GM20431 (cell line): Measurements from ENCODE around the gene GPR82.
"Not testable (repeated sequence)": the region's sequence is repeated elsewhere in the genome, so short reads cannot be mapped to it uniquely, and the experiment has no call there.

Experiments
- in situ Hi-C: fragments of 300-500 bp; cut with MseI, MboI; formaldehyde crosslinking; loops from one replicate; pipeline ENCODE4 v1.15.0; 2020; ENCODE audit warnings: low sequenced_read_pairs; ENCODE audit not compliant: unreplicated experiment

Gene GPR82, protein sequence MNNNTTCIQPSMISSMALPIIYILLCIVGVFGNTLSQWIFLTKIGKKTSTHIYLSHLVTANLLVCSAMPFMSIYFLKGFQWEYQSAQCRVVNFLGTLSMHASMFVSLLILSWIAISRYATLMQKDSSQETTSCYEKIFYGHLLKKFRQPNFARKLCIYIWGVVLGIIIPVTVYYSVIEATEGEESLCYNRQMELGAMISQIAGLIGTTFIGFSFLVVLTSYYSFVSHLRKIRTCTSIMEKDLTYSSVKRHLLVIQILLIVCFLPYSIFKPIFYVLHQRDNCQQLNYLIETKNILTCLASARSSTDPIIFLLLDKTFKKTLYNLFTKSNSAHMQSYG

DNA sequence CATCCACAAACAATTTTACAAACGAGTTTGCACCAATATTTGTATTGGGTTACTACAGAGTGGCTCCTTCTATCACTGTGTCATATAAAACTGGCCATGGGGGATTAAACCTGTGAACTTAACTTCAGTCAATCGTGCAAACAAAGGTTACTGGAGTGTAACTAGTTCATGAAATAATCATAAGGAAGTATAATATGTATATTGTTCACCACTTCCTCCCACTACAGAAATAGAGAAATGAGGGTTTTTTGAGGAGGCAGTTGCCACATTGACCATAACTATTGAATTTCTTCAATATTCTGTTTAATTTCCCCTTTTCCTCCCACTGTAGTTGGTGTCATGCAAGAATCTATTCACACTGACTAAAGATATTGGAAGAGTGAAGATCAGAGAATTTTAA lies at the start of gene GPR82:
TSS of gene GPR82 (plus strand) at position 356 of the 400 bp plus-strand sequence. CDS start 2,846 bp downstream, outside the sequence.
- in situ Hi-C loops, result no loop called here

DNA sequence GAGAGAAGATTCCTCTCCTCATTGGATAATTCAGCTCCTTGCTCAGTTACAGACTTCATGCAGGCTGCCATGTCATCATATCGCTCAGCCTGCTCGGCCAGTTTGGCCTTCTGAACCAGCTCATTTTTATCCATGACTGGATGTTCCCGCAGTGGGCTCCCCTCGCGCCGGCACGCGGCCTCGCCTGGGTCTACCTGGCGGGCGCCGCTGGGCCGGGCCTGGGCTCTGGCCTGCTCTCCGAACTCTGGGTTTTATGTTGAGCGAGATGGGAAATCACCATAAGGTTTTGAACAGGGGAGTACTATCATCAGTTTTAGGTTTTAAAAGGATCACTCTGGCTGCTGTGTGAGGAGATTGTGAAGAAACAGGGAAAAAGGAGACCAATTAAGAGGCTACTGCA lies 47.6 kb upstream of the GPR82 start:
- in situ Hi-C loops, result not testable (repeated sequence)

GRCh38 chrX:41677183-41678060 lies 46.6 kb upstream of the GPR82 start:
- in situ Hi-C loops, result no loop called here

DNA sequence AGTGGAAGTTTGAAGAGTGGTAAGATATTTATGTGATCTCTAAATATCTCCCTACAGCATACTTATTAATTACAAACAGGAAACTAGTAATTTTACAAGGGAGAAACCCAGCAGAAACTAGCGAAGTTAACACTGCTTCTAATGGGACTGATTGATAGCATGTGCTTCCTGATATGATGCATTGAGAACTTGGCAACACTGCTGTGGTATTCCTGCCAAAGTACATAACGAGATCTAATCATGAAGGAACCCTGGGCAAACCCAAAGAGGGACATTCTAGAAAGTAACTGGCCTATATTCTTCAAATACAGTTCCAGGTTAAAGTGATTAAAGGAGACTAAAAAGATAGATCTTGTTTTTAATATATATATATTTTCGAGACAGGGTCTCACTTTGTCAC lies 39.8 kb upstream of the GPR82 start:
- in situ Hi-C loops, result no loop called here

DNA sequence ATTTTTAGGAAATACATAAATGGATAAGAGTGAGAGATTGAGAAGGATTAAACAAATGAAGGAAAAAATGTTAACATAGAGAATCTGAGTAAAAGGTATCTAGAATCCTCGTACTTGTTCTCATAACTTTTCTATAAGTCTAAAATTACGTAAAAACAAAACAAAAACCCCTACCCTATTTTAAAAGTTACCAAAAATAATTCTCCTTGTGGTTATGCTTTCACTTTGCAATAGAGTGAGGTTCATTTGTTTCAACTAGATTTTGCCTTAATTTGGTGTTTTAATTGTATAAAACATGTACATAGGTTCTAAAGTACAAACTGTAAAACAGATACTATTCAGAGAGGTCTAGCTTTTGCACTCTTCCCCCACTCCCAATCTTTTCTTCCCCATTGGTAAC lies 39.0 kb upstream of the GPR82 start:
- in situ Hi-C loops, result no loop called here

GRCh38 chrX:41686788-41687187 lies 37.2 kb upstream of the GPR82 start:
- in situ Hi-C loops, result no loop called here

GRCh38 chrX:41688156-41688555 lies 35.8 kb upstream of the GPR82 start:
- in situ Hi-C loops, result no loop called here

DNA sequence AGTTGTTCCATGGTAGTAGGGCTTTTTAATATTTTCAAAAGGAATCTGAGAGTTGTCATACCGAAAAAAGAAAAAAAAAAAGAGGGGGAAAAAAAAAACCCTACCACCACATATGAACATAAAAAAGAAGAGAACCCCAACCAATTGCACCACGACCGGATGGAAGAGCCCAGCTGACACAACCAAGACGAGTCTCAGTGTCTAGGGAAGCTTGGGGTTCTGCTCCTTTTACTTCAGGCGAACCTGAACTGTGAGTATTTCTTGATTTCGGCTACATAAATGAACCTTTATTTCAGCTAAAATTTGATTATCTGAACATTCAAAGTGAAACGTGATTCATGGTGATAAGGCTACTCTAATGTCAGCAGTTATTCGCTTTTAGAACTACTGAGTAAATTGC lies 35.1 kb upstream of the GPR82 start, which contains the start of gene GPR34:
TSS of gene GPR34 (plus strand) at position 139 of the 400 bp plus-strand sequence. CDS start 6,661 bp downstream, outside the sequence.
- in situ Hi-C loops, result no loop called here

GRCh38 chrX:41689711-41690110 lies 34.3 kb upstream of the GPR82 start:
- in situ Hi-C loops, result no loop called here

DNA sequence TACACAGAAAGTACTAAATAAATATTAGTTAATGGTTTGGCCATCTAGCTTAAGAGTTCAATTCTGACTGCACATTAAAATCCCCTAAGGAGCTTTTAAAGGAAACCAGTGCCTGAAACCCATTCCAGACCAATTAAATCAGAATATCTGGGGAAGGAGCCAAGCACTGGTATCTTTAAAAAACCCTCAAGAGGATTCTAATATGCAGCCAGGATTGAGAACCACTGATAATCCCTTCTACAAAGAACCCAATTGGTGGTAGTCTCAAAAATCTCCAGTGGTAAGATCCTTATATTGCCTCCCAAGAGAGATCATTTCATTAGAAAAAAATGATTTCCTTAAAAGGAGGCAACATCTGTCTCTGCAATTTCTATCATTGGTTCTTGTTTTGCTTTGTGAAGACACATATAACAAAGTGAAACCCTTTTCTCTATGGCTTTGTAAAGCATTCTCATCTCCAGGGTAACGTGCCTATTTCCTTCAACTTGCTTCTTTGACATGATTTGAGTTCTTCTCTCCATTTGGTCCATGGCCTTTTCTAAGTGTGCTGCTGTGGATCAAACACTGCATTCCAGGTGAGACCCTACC lies 31.7 kb upstream of the GPR82 start:
- in situ Hi-C loops, result no loop called here

DNA sequence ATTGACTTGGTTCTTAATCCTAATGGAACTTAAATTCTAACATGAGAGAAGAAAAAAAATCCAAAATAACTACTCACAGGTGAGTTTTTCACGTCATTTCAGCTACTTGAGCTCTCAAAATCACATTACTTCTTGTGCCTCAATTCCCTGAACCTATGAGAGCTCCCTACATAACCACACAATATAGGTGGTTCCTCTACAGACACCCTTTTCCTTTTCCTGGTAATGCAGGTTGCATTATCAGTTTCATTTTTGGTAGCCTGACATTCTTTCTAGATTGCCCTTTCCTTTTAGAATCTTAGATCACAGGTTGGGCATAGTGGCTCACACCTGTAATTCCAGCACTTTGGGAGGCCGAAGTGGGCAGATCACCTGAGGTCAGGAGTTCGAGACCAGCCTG lies 31.0 kb upstream of the GPR82 start:
- in situ Hi-C loops, result no loop called here

DNA sequence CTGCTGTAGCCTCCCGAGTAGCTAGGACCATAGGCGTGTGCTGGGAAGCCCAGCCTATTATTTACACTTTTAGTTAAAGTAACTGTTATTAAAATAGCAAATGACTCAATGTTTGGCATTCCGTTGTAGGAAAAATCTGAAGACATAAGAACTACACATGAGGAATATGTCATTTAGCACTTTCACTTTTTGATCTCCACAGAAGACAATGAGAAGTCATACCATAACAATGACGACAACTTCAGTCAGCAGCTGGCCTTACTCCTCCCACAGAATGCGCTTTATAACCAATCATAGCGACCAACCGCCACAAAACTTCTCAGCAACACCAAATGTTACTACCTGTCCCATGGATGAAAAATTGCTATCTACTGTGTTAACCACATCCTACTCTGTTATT lies 28.6 kb upstream of the GPR82 start:
- in situ Hi-C loops, result no loop called here

GRCh38 chrX:41703574-41704029 lies 20.4 kb upstream of the GPR82 start:
- in situ Hi-C loops, result no loop called here

DNA sequence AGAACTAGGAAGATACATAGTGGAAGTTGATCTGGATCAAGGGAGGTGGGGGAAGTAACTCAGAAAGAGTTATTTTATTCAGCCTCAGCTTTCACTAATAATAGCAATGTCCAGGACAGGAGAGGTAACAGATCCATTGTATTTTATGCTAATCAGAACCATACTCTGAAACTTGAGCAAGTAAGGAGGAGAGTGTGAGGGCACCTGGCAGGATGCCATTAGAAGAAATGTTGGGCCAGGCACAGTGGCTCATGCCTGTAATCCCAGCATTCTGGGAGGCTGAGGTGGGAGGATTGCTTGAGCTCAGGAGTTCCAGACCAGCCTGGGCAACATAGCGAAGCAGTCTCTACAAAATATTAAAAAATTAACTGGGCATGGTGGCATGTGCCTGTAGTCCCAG lies 18.9 kb upstream of the GPR82 start:
- in situ Hi-C loops, result no loop called here

GRCh38 chrX:41705680-41706374 lies 18.2 kb upstream of the GPR82 start:
- in situ Hi-C loops, result no loop called here

DNA sequence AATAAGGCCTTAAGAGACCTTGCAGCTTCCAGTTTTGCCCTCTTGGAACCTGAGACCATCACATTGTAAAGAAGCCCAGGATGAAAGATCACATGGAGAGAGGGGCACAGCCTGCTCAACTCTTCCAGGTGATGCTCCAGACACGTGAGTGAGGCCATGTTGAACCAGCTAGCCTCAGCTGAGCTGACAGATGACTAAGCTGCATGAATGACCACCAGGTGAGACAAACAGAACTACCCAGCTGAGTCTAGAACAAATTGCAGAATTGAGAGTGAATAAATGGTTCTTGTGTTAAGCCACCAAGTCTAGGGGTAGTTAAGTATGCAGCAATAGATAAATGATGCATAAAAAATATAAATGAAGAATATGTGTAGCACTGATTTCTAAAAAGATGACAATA lies 16.8 kb upstream of the GPR82 start:
- in situ Hi-C loops, result no loop called here

DNA sequence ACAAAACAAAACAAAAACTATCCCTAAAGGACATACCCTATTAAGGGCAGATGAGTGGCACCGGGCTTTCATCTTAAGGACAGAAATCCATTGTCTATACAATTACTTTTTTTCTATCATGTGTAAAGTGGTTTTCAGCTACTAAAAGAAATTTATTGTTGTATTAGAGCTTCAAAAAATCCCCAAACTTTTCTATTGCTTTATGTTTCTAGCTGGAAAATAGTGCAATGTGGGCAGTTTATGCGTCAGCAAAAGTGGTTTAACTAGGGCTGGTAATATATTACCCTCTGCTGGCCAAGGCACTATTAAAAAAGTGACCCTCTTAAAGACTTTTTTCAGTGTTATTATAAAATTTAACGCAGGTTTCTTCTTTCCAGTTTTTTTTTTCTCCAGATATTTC lies 15.5 kb upstream of the GPR82 start:
- in situ Hi-C loops, result no loop called here

GRCh38 chrX:41711021-41711667 lies 12.8 kb upstream of the GPR82 start:
- in situ Hi-C loops, result no loop called here

- in situ Hi-C loops, result no loop called here
Measured at GRCh38 chrX:41716222-41716621, 7.8 kb upstream of the GPR82 start.
